Stomach (tissue), 4 donors: ENCODE data around the gene FAM50B.

Experiments
- CTCF ChIP-seq, 7 experiments: fragments of 450-650 bp in 4 of 7; fragments of 200-600 bp in 3 of 7; sonication (generic) in 3 of 7; IDR thresholded peaks; one replicate each; pipeline ENCODE4 v1.5.1; 2016 to 2019; ENCODE audit warnings: antibody characterized with exemption in 7 of 7, control low read depth in 2 of 7, mild to moderate bottlenecking in 1 of 7
- POLR2A ChIP-seq, 4 donors: fragments of 450-650 bp; IDR thresholded peaks; one replicate each; pipeline ENCODE4 v1.6.1; 2016; ENCODE audit warnings: antibody characterized with exemption in 4 of 4, control low read depth in 2 of 4, mild to moderate bottlenecking in 1 of 4, moderate library complexity in 1 of 4
- POLR2AphosphoS5 ChIP-seq, 3 donors: sonication (generic); formaldehyde crosslinking; IDR thresholded peaks; one replicate each; pipeline ENCODE4 v1.6.1; 2016; ENCODE audit warnings: antibody characterized with exemption in 3 of 3

- TF ChIP-seq CTCF (IDR thresholded peaks at IDR 0.05), result no peak
- TF ChIP-seq POLR2A (IDR thresholded peaks at IDR 0.05), result no peak
- TF ChIP-seq POLR2AphosphoS5 (IDR thresholded peaks at IDR 0.05), result no peak
These were observed 46.6 kb downstream of the FAM50B start for GRCh38 chr6:3895805-3896204.
